Neuronal stem cell (in vitro differentiated cells): ENCODE results near the gene MASP2. TPM values are rescaled to one million over a fixed set of nuclear protein-coding genes. Genes with fewer than 3 reads are reported as not detected.
"Not testable (repeated sequence)": the region's sequence is repeated elsewhere in the genome, so short reads cannot be mapped to it uniquely, and the experiment has no call there.

Experiments
- DNase-seq: peaks from one replicate; pipeline ENCODE4 v3.0.0-alpha.2; 2013; ENCODE audit warnings: low spot score
- H2AFZ ChIP-seq: one replicate; pipeline ENCODE4 v1.6.1; 2013; ENCODE audit warnings: mild to moderate bottlenecking, low read length, inconsistent platforms
- H2AK5ac ChIP-seq: 2 replicates; pipeline ENCODE4 v1.6.1; 2013; ENCODE audit warnings: low read depth, mild to moderate bottlenecking, inconsistent platforms, low read length, moderate library complexity, mixed read lengths
- H2BK120ac ChIP-seq: 2 replicates; pipeline ENCODE4 v1.6.1; 2013; ENCODE audit warnings: low read depth, mild to moderate bottlenecking, inconsistent platforms, low read length, moderate library complexity, mixed read lengths
- H2BK12ac ChIP-seq: one replicate; pipeline ENCODE4 v1.6.1; 2013; ENCODE audit warnings: low read length, inconsistent platforms
- H2BK15ac ChIP-seq: 2 replicates; pipeline ENCODE4 v1.6.1; 2013; ENCODE audit warnings: mild to moderate bottlenecking, low read length, inconsistent platforms, mixed read lengths
- H2BK5ac ChIP-seq: one replicate; pipeline ENCODE4 v1.6.1; 2013; ENCODE audit warnings: inconsistent platforms, mild to moderate bottlenecking, low read length, moderate library complexity
- H3K14ac ChIP-seq: one replicate; pipeline ENCODE4 v1.6.1; 2013; ENCODE audit warnings: low read length, inconsistent platforms
- H3K18ac ChIP-seq: 2 replicates; pipeline ENCODE4 v1.6.1; 2013; ENCODE audit warnings: low read length, inconsistent platforms
- H3K23ac ChIP-seq: 2 replicates; pipeline ENCODE4 v1.6.1; 2013; ENCODE audit warnings: low read depth, mild to moderate bottlenecking, mixed read lengths, low read length, inconsistent platforms; ENCODE audit not compliant: poor library complexity
- H3K27ac ChIP-seq: replicated peaks from 3 replicates; pipeline ENCODE4 v1.5.1; 2013; ENCODE audit warnings: low read length, inconsistent platforms
- H3K27me3 ChIP-seq, 3 experiments: 2 replicates each; pipeline ENCODE4 v1.6.1; 2013; ENCODE audit warnings: low read length in 3 of 3, mild to moderate bottlenecking in 2 of 3, inconsistent platforms in 1 of 3, low read depth in 1 of 3, mixed read lengths in 1 of 3, moderate library complexity in 1 of 3; ENCODE audit not compliant: control insufficient read depth in 3 of 3, insufficient read depth in 3 of 3
- H3K36me3 ChIP-seq, 2 donors: replicated peaks in 1 of 2; 2 replicates each; pipeline ENCODE4 v1.6.1; 2013; ENCODE audit warnings: low read length in 2 of 2; ENCODE audit not compliant: control insufficient read depth in 2 of 2, insufficient read depth in 2 of 2
- H3K4ac ChIP-seq: 2 replicates; pipeline ENCODE4 v1.6.1; 2013; ENCODE audit warnings: inconsistent platforms, mild to moderate bottlenecking, low read length, moderate library complexity
- H3K4me1 ChIP-seq, 2 donors: 1 replicate in 1 of 2; 2 replicates in 1 of 2; pipeline ENCODE4 v1.6.1; 2013; ENCODE audit warnings: low read length in 2 of 2, low read depth in 1 of 2; ENCODE audit not compliant: control insufficient read depth in 2 of 2, insufficient read depth in 1 of 2
- H3K4me2 ChIP-seq: one replicate; pipeline ENCODE4 v1.6.1; 2013; ENCODE audit warnings: mild to moderate bottlenecking, low read length, inconsistent platforms; ENCODE audit not compliant: insufficient read depth, poor library complexity, severe bottlenecking
- H3K4me3 ChIP-seq, 2 donors: 2 replicates each; pipeline ENCODE4 v1.5.1; 2013; ENCODE audit warnings: low read length in 2 of 2, mild to moderate bottlenecking in 2 of 2, inconsistent platforms in 1 of 2, moderate library complexity in 1 of 2
- H3K79me1 ChIP-seq: one replicate; pipeline ENCODE4 v1.6.1; 2013; ENCODE audit warnings: low read depth, mild to moderate bottlenecking, inconsistent platforms, low read length, moderate library complexity
- H3K9ac ChIP-seq: one replicate; pipeline ENCODE4 v1.6.1; 2013; ENCODE audit warnings: mild to moderate bottlenecking, low read depth, low read length, inconsistent platforms; ENCODE audit not compliant: poor library complexity
- H3K9me3 ChIP-seq, 2 donors: replicated peaks in 1 of 2; 2 replicates each; pipeline versions ENCODE3 to v1.6.1; 2013; ENCODE audit warnings: low read length in 2 of 2, mild to moderate bottlenecking in 2 of 2, inconsistent platforms in 1 of 2, low read depth in 1 of 2, mixed read lengths in 1 of 2, moderate library complexity in 1 of 2; ENCODE audit not compliant: control insufficient read depth in 2 of 2, insufficient read depth in 1 of 2
- H4K8ac ChIP-seq: one replicate; pipeline ENCODE4 v1.6.1; 2013; ENCODE audit warnings: low read depth, mild to moderate bottlenecking, inconsistent platforms, low read length, moderate library complexity
- H4K91ac ChIP-seq: one replicate; pipeline ENCODE4 v1.6.1; 2013; ENCODE audit warnings: low read length, low read depth, mild to moderate bottlenecking, inconsistent platforms; ENCODE audit not compliant: poor library complexity
- WGBS, 2 donors: extraction: QIAGEN DNeasy Blood & Tissue Kit; methylation state at CpG; one replicate each; pipeline ENCODE4 v1.1.7; 2013; ENCODE audit warnings: missing lambda C conversion rate in 2 of 2, mixed read lengths in 1 of 2; ENCODE audit not compliant: insufficient read length in 2 of 2, insufficient replicate concordance in 1 of 2; ENCODE audit errors: extremely low coverage in 2 of 2; 5-methylcytosine and 5-hydroxymethylcytosine counted together
- polyA plus RNA-seq, 2 experiments: library from polyadenylated mRNA; stranded (reverse); fragments of 200-250 nt; gene quantifications; one replicate each; pipeline ENCODE4 v1.2.3, GENCODE V29; 2013

The MASP2 gene
- 0.04 TPM for polyA plus RNA-seq (2013, experiment 1 of 2)
- polyA plus RNA-seq (2013, experiment 2 of 2): 0.04 TPM

GRCh38 chr1:11046625-11047365 lies at the start of gene MASP2:
Gene MASP2, minus strand, starts transcription at chr1:11047239. Its CDS starts 32 bp downstream, at chr1:11047207.
- peak within 1 kb of the TSS; percentile 57 for H3K18ac ChIP-seq
- peak within 1 kb of the TSS; percentile 77 for H2AFZ ChIP-seq
- WGBS, 2 donors: no CpG with 5 or more reads among the region's 28 CpGs
- H4K8ac ChIP-seq: no peak within 1 kb of the TSS
- H2BK15ac ChIP-seq: peak within 1 kb of the TSS; percentile 92
- H3K9ac ChIP-seq: no peak within 1 kb of the TSS
- no peak within 1 kb of the TSS for H4K91ac ChIP-seq
- H3K14ac ChIP-seq: peak within 1 kb of the TSS; percentile 82
- no peak within 1 kb of the TSS for H2BK12ac ChIP-seq
- H3K36me3 ChIP-seq: no peaks in the 10 kb centered on the region
- no peak within 1 kb of the TSS for H3K4me3 ChIP-seq
- no peak within 1 kb of the TSS for H3K4me2 ChIP-seq
- no peak for DNase-seq
- H2BK5ac ChIP-seq: no peak within 1 kb of the TSS
- peaks cover 3 to 4% of the 10 kb centered on the region in 2 donors for H3K4me1 ChIP-seq
- no peaks in the 10 kb centered on the region for H3K79me1 ChIP-seq
- H3K27me3 ChIP-seq: peaks cover 0 to 5% (median 2%) of the 10 kb centered on the region in 3 experiments
- H3K23ac ChIP-seq: peak within 1 kb of the TSS; percentile 73
- no peak within 1 kb of the TSS for H3K4ac ChIP-seq
- peak within 1 kb of the TSS; percentile 4 for H2AK5ac ChIP-seq
- no peaks in the 10 kb centered on the region for H3K9me3 ChIP-seq
- H3K27ac ChIP-seq: no peak within 1 kb of the TSS
- no peak within 1 kb of the TSS for H2BK120ac ChIP-seq

GRCh38 chr1:11083784-11084183 lies 36.7 kb upstream of the MASP2 start:
- not testable (repeated sequence) for H3K4ac ChIP-seq, H3K9me3 ChIP-seq, H2BK120ac ChIP-seq, H2BK15ac ChIP-seq, H4K91ac ChIP-seq, H2BK12ac ChIP-seq, H2AFZ ChIP-seq, H2BK5ac ChIP-seq, H2AK5ac ChIP-seq, H3K27me3 ChIP-seq, H3K9ac ChIP-seq, DNase-seq, H3K23ac ChIP-seq, H3K4me1 ChIP-seq, H3K18ac ChIP-seq, H3K4me2 ChIP-seq, H3K27ac ChIP-seq, H3K4me3 ChIP-seq, H4K8ac ChIP-seq, H3K14ac ChIP-seq, H3K79me1 ChIP-seq
- WGBS, 2 donors: no CpG with 5 or more reads among the region's 3 CpGs
- peaks cover 33 to 69% of the 10 kb centered on the region in 2 donors for H3K36me3 ChIP-seq

GRCh38 chr1:11080931-11081330 lies 33.9 kb upstream of the MASP2 start:
- H3K4ac ChIP-seq: no peak overlapping the region
- no peak overlapping the region for H2BK120ac ChIP-seq
- no peak overlapping the region for H3K14ac ChIP-seq
- peak overlapping the region; percentile 77 for H3K9ac ChIP-seq
- no peak overlapping the region for H3K23ac ChIP-seq
- no peak overlapping the region for H3K18ac ChIP-seq
- H2BK12ac ChIP-seq: no peak overlapping the region
- peaks cover 42 to 71% of the 10 kb centered on the region in 2 donors for H3K36me3 ChIP-seq
- no peaks in the 10 kb centered on the region for H3K27me3 ChIP-seq
- no peak overlapping the region for H2AK5ac ChIP-seq
- no peaks in the 10 kb centered on the region for H3K9me3 ChIP-seq
- H2BK15ac ChIP-seq: no peak overlapping the region
- no peak overlapping the region for H4K91ac ChIP-seq
- H3K4me1 ChIP-seq: no peaks in the 10 kb centered on the region
- H2BK5ac ChIP-seq: no peak overlapping the region
- peaks cover 4% of the 10 kb centered on the region for H3K79me1 ChIP-seq
- H3K4me2 ChIP-seq: no peak overlapping the region
- no peak overlapping the region for H4K8ac ChIP-seq
- H3K27ac ChIP-seq: no peak overlapping the region
- H2AFZ ChIP-seq: no peak overlapping the region
- no peak overlapping the region for H3K4me3 ChIP-seq
- WGBS, 2 donors: no CpG with 5 or more reads among the region's 12 CpGs
- DNase-seq: no peak

GRCh38 chr1:11078631-11079030 lies 31.6 kb upstream of the MASP2 start:
- no peak overlapping the region for H3K18ac ChIP-seq
- H3K9ac ChIP-seq: no peak overlapping the region
- no peak overlapping the region for H2BK5ac ChIP-seq
- H2BK12ac ChIP-seq: no peak overlapping the region
- H3K4ac ChIP-seq: no peak overlapping the region
- no peak for DNase-seq
- WGBS, 2 donors: no CpG with 5 or more reads among the region's 2 CpGs
- H2AFZ ChIP-seq: no peak overlapping the region
- no peaks in the 10 kb centered on the region for H3K4me1 ChIP-seq
- no peaks in the 10 kb centered on the region for H3K27me3 ChIP-seq
- no peak overlapping the region for H2BK120ac ChIP-seq
- no peak overlapping the region for H4K8ac ChIP-seq
- H3K14ac ChIP-seq: no peak overlapping the region
- no peak overlapping the region for H3K4me2 ChIP-seq
- H2AK5ac ChIP-seq: no peak overlapping the region
- H3K27ac ChIP-seq: no peak overlapping the region
- no peak overlapping the region for H4K91ac ChIP-seq
- no peaks in the 10 kb centered on the region for H3K9me3 ChIP-seq
- no peak overlapping the region for H3K4me3 ChIP-seq
- no peak overlapping the region for H2BK15ac ChIP-seq
- no peak overlapping the region for H3K23ac ChIP-seq
- peaks cover 4% of the 10 kb centered on the region for H3K79me1 ChIP-seq
- H3K36me3 ChIP-seq: peaks cover 54 to 94% of the 10 kb centered on the region in 2 donors
